Mesendoderm (in vitro differentiated cells): ENCODE results near the gene SLC48A1.

ENCODE experiments used
- DNase-seq: peaks from one replicate; pipeline ENCODE4 v3.0.0; 2013
- H2AK5ac ChIP-seq: 2 replicates; pipeline ENCODE4 v1.6.1; 2013; ENCODE audit warnings: low read length, inconsistent platforms
- H2BK120ac ChIP-seq: 2 replicates; pipeline ENCODE4 v1.6.1; 2013; ENCODE audit warnings: low read depth, mild to moderate bottlenecking, low read length, moderate library complexity, mixed read lengths
- H2BK15ac ChIP-seq: replicated peaks from 2 replicates; pipeline ENCODE4 v1.6.1; 2013; ENCODE audit warnings: low read depth, mild to moderate bottlenecking, moderate library complexity
- H2BK5ac ChIP-seq: 2 replicates; pipeline ENCODE4 v1.6.1; 2013; ENCODE audit warnings: low read length, inconsistent platforms
- H3K18ac ChIP-seq: 2 replicates; pipeline ENCODE4 v1.6.1; 2013; ENCODE audit warnings: mild to moderate bottlenecking, low read length, mixed read lengths
- H3K23ac ChIP-seq: one replicate; pipeline ENCODE4 v1.6.1; 2013; ENCODE audit warnings: low read length
- H3K27ac ChIP-seq: 2 replicates; pipeline ENCODE4 v1.5.1; 2013; ENCODE audit warnings: low read depth, mild to moderate bottlenecking, inconsistent platforms, low read length, moderate library complexity
- H3K27me3 ChIP-seq: 2 replicates; pipeline ENCODE4 v1.6.1; 2013; ENCODE audit warnings: low read length, control low read depth, mild to moderate bottlenecking, inconsistent platforms; ENCODE audit not compliant: insufficient read depth, poor library complexity
- H3K36me3 ChIP-seq: 2 replicates; pipeline ENCODE4 v1.6.1; 2013; ENCODE audit warnings: low read length, inconsistent platforms; ENCODE audit not compliant: control insufficient read depth, insufficient read depth
- H3K4ac ChIP-seq: one replicate; pipeline ENCODE4 v1.6.1; 2013; ENCODE audit warnings: low read depth, mild to moderate bottlenecking, low read length, moderate library complexity
- H3K4me1 ChIP-seq: 2 replicates; pipeline ENCODE4 v1.6.1; 2013; ENCODE audit warnings: low read depth, low read length, inconsistent platforms; ENCODE audit not compliant: control insufficient read depth
- H3K4me2 ChIP-seq: 2 replicates; pipeline ENCODE4 v1.6.1; 2013; ENCODE audit warnings: low read length
- H3K4me3 ChIP-seq: 2 replicates; pipeline ENCODE4 v1.5.1; 2013; ENCODE audit warnings: mild to moderate bottlenecking, low read length
- H3K56ac ChIP-seq: one replicate; pipeline ENCODE4 v1.6.1; 2013; ENCODE audit warnings: low read length
- H3K79me1 ChIP-seq: 2 replicates; pipeline ENCODE4 v1.6.1; 2013; ENCODE audit warnings: low read length, inconsistent platforms
- H3K79me2 ChIP-seq: 2 replicates; pipeline ENCODE4 v1.6.1; 2013; ENCODE audit warnings: mild to moderate bottlenecking, low read length; ENCODE audit not compliant: control insufficient read depth, insufficient read depth
- H3K9ac ChIP-seq: 2 replicates; pipeline ENCODE4 v1.6.1; 2013; ENCODE audit warnings: low read length, inconsistent platforms
- H4K5ac ChIP-seq: one replicate; pipeline ENCODE4 v1.6.1; 2013; ENCODE audit warnings: low read length
- H4K8ac ChIP-seq: one replicate; pipeline ENCODE4 v1.6.1; 2013; ENCODE audit warnings: low read depth, mild to moderate bottlenecking, control low read depth, low read length, moderate library complexity
- WGBS: extraction: QIAGEN DNeasy Blood & Tissue Kit; methylation state at CpG from one replicate; pipeline ENCODE4 v1.1.7; 2013; ENCODE audit warnings: low lambda C conversion rate, missing lambda C conversion rate; ENCODE audit not compliant: insufficient coverage; ENCODE audit errors: extremely low coverage; 5-methylcytosine and 5-hydroxymethylcytosine counted together

The SLC48A1 gene

GRCh38 chr12:47778881-47779280, 5.8 kb downstream of the SLC48A1 start:
- H3K18ac ChIP-seq = no peak overlapping the region
- H2BK15ac ChIP-seq = no peak overlapping the region
- no peaks in the 10 kb centered on the region for H3K79me2 ChIP-seq
- no peaks in the 10 kb centered on the region for H3K27me3 ChIP-seq
- H3K9ac ChIP-seq = no peak overlapping the region
- no peak overlapping the region for H3K4me2 ChIP-seq
- H4K8ac ChIP-seq = no peak overlapping the region
- no peak overlapping the region for H3K27ac ChIP-seq
- H3K36me3 ChIP-seq = peaks cover 2% of the 10 kb centered on the region
- no CpG with 5 or more reads among the region's 14 CpGs for WGBS
- no peak overlapping the region for H3K4ac ChIP-seq
- DNase-seq = no peak
- no peak overlapping the region for H3K56ac ChIP-seq
- H2AK5ac ChIP-seq = no peak overlapping the region
- H2BK120ac ChIP-seq = no peak overlapping the region
- H3K23ac ChIP-seq = no peak overlapping the region
- H2BK5ac ChIP-seq = no peak overlapping the region
- no peaks in the 10 kb centered on the region for H3K4me1 ChIP-seq
- no peak overlapping the region for H3K4me3 ChIP-seq
- H4K5ac ChIP-seq = no peak overlapping the region
- H3K79me1 ChIP-seq = no peaks in the 10 kb centered on the region

- WGBS = no CpG with 5 or more reads among the region's 19 CpGs
- peak; percentile 97 for DNase-seq
- H2AK5ac ChIP-seq = no peak overlapping the region
These were observed 6.4 kb downstream of the SLC48A1 start for GRCh38 chr12:47779301-47779942.

GRCh38 chr12:47779943-47780504, 7.0 kb downstream of the SLC48A1 start:
- Histone ChIP-seq H3K56ac (no peak overlapping the region), H2BK15ac (no peak overlapping the region), H3K9ac (no peak overlapping the region), H3K4me2 (no peak overlapping the region), H3K79me2 (no peaks in the 10 kb centered on the region), H3K36me3 (peaks cover 6% of the 10 kb centered on the region), H3K23ac (no peak overlapping the region), H3K27ac (no peak overlapping the region), H2BK120ac (no peak overlapping the region), H4K8ac (no peak overlapping the region), H2AK5ac (no peak overlapping the region), H3K4me3 (no peak overlapping the region), H3K4ac (no peak overlapping the region), H3K4me1 (no peaks in the 10 kb centered on the region), H3K18ac (no peak overlapping the region), H3K27me3 (no peaks in the 10 kb centered on the region), H2BK5ac (no peak overlapping the region), H4K5ac (no peak overlapping the region), H3K79me1 (no peaks in the 10 kb centered on the region)
- WGBS = no CpG with 5 or more reads among the region's 11 CpGs
- DNase-seq = no peak

More at GRCh38 chr12:47779301-47779942, 6.4 kb downstream of the SLC48A1 start:
- peak overlapping the region; percentile 10 for H3K9ac ChIP-seq
- no peak overlapping the region for H2BK120ac ChIP-seq
- peak overlapping the region; percentile 25 for H3K4me2 ChIP-seq
- no peak overlapping the region for H2BK15ac ChIP-seq
- H4K5ac ChIP-seq = no peak overlapping the region
- no peak overlapping the region for H3K23ac ChIP-seq
- H3K4ac ChIP-seq = no peak overlapping the region
- H3K27ac ChIP-seq = no peak overlapping the region
- H3K79me2 ChIP-seq = no peaks in the 10 kb centered on the region
- no peak overlapping the region for H3K56ac ChIP-seq
- no peak overlapping the region for H3K4me3 ChIP-seq
- H3K27me3 ChIP-seq = no peaks in the 10 kb centered on the region
- H3K36me3 ChIP-seq = peaks cover 4% of the 10 kb centered on the region
- H4K8ac ChIP-seq = no peak overlapping the region
- H3K4me1 ChIP-seq = no peaks in the 10 kb centered on the region
- no peaks in the 10 kb centered on the region for H3K79me1 ChIP-seq
- no peak overlapping the region for H2BK5ac ChIP-seq
- H3K18ac ChIP-seq = no peak overlapping the region

GRCh38 chr12:47781479-47782371, 8.7 kb downstream of the SLC48A1 start:
- H3K27me3 ChIP-seq = no peaks in the 10 kb centered on the region
- H2AK5ac ChIP-seq = no peak overlapping the region
- no peak overlapping the region for H2BK5ac ChIP-seq
- H3K36me3 ChIP-seq = peaks cover 15% of the 10 kb centered on the region
- H3K79me2 ChIP-seq = no peaks in the 10 kb centered on the region
- H3K4ac ChIP-seq = no peak overlapping the region
- no peak overlapping the region for H3K18ac ChIP-seq
- no peak overlapping the region for H3K4me3 ChIP-seq
- H3K4me2 ChIP-seq = no peak overlapping the region
- WGBS = no CpG with 5 or more reads among the region's 13 CpGs
- H2BK120ac ChIP-seq = no peak overlapping the region
- H4K5ac ChIP-seq = no peak overlapping the region
- H3K9ac ChIP-seq = no peak overlapping the region
- no peak overlapping the region for H3K23ac ChIP-seq
- no peak overlapping the region for H3K27ac ChIP-seq
- no peaks in the 10 kb centered on the region for H3K79me1 ChIP-seq
- H3K4me1 ChIP-seq = no peaks in the 10 kb centered on the region
- no peak overlapping the region for H4K8ac ChIP-seq
- no peak overlapping the region for H2BK15ac ChIP-seq
- no peak overlapping the region for H3K56ac ChIP-seq
- DNase-seq = no peak

- Histone ChIP-seq H2BK120ac (no peak overlapping the region), H3K18ac (no peak overlapping the region), H3K56ac (no peak overlapping the region), H3K4me3 (no peak overlapping the region), H3K79me1 (no peaks in the 10 kb centered on the region), H3K27me3 (no peaks in the 10 kb centered on the region), H3K4me2 (no peak overlapping the region), H4K5ac (no peak overlapping the region), H2BK15ac (no peak overlapping the region), H4K8ac (no peak overlapping the region), H3K9ac (no peak overlapping the region), H2AK5ac (no peak overlapping the region), H3K27ac (no peak overlapping the region), H2BK5ac (no peak overlapping the region), H3K4me1 (no peaks in the 10 kb centered on the region), H3K79me2 (no peaks in the 10 kb centered on the region), H3K4ac (no peak overlapping the region), H3K23ac (no peak overlapping the region), H3K36me3 (peaks cover 18% of the 10 kb centered on the region)
- DNase-seq = no peak
- WGBS = no CpG with 5 or more reads among the region's 8 CpGs
These were observed 9.3 kb downstream of the SLC48A1 start for GRCh38 chr12:47782372-47782770.
